HG03103 (cell line): Measurements from ENCODE around the gene SSRP1.
A peak's percentile ranks its signal among the peaks of the same experiment; 100 is the strongest.

Experiments used
- ATAC-seq: cut with Tn5 transposase; IDR thresholded peaks from one replicate; pipeline ENCODE4 v1.9.1; 2021; ENCODE audit warnings: low read depth; ENCODE audit not compliant: unreplicated experiment

The SSRP1 gene

DNA sequence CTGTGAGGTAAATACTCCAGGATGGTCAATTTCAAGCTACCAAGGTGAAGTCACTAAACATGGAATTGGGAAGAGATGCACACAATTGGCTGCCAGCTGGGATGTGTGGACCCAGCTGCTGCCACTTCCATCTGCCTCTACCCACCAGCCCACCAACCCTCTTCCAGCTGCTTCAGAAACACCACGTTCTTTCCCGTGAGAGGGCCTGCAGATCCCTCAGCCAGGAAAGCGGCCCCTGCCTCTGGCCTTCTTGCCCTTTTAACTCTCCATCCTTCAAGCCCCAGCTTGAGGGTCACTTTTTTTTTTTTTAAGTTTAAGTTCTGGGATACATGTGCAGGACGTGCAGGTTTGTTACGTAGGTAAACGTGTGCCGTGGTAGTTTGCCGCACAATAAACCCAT, 25.3 kb upstream of the SSRP1 start:
- no peak for ATAC-seq

DNA sequence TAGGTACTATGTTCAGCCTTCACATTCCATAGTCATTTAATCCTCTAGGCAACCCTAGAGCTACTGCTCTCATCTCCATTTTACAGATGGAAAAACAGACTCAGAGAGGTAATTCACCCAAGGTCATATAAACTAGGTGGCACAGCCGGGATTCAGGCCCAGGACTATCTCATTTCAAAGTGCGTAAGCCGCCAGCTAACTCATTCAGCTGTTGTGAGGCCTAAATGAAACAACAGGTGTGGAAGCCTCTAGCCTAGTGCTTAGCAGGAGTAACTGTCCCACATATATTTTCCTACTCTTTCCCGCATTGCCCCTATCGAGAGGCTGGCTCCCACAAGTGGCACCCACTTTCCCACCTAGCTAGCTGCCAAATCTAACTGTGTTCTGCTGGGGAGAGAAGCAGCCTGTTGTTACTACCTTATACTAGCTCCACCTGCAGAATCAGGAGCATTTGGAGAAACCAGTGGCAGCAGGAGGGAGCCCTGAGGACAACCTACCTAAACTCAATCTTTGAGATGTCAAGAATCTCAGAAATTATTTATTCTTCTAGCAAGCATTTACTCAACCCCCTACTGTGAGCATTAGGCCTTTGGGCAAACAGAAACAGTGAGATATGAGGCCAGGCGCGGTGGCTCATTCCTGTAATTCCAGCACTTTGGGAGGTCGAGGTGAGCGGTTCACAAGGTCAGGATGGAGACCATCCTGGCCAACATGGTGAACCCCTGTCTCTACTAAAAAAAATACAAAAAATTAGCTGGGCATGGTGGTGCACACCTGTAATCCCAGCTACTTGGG, 24.4 kb upstream of the SSRP1 start:
- no peak for ATAC-seq

DNA sequence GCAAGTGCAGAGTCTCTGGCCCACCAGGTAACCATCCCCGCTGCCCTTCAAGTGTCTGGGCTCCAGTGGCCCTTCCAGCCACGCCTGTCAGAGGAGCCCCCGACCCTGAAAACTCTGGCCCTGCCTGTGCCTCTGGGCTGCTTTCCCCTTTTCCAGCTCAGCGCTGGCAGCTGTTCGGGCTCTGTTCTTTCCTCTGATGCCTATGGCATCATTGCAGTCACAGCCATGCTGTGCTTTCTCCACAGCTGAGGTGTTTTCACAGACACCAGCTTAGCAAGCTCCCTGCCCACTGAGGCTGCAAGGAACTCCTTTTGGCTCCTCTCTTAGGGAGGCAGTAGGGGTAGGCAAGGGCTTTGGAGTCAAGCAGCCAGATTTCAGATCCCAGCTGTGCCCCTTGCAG, 23.7 kb upstream of the SSRP1 start:
- no peak for ATAC-seq

DNA sequence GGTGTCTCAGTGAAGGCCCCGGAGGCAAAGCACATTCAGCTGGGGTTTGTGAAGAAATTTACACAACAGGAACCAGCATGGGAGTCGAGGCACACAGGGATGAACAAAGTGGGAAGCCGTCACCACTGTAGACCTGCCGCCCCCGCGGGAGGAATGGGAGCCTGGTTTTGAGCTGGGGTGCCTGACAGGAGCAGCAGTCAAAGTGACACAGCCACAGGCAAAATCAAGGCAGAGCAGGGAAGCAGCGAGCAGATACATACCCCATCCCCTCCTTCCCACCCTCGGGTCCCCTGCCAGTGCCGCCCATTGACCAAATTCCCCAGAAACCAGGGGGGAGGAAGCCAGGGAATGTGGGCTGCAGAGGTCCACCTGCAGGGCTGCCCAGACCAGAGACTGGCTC, 23.3 kb upstream of the SSRP1 start:
- ATAC-seq, result no peak

DNA sequence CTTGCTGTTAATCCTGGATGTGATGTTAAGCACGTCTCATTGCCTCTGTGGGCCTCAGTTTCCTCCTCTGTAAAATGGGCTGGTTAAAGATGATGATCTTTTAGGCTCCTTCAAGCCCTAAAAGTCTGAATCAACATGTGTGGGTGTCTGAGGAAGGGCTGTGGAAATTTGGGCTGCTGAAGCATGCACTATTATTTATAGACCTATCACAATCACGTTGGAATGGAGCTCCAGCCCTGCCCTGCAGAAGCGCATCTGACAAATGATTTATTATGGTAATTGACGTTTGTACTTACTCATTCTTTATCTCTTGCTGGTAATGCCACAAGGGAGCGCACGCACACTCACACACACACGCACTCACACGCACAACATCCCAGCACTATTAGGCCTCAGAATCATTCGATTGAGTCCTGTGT, 22.9 kb upstream of the SSRP1 start:
- no peak for ATAC-seq

DNA sequence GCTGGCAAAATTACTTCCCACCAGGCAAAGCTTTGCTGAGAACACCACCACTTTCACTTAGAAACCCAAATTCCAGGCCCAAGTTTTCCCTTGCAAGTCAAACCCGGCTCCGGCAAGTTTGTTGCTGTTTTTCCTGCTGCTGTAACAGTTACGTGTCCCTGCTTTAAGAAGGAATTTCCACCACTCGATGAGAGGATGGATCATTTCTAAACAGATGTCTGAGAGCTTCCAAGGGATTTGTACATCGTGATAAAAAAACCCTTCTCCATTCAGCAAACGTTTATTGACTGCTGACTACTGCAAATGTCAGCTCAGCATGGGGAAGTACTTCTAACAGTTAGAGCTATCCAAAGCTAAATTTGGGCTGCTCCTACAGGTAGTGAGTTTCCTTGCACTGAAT, 22.2 kb upstream of the SSRP1 start:
- ATAC-seq, result no peak

DNA sequence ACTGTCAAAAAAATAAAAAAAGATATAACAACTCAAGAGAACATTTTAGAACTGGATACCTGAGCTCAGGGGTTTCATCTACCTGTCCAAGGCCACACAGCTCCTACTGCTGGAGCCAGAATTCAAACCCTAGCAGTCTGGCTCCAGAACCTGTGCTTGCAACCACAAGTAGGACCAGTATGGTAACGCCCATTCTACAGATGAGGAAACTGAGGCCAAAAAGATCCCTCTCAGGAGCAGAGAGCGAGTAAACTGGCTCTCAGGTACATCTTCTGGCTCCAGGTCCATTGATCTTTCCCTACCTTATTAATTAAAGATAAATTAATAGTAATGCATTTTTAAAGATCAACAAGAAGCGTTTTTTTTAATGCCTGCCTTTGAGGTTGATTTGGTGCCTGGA, 21.6 kb upstream of the SSRP1 start:
- no peak for ATAC-seq

DNA sequence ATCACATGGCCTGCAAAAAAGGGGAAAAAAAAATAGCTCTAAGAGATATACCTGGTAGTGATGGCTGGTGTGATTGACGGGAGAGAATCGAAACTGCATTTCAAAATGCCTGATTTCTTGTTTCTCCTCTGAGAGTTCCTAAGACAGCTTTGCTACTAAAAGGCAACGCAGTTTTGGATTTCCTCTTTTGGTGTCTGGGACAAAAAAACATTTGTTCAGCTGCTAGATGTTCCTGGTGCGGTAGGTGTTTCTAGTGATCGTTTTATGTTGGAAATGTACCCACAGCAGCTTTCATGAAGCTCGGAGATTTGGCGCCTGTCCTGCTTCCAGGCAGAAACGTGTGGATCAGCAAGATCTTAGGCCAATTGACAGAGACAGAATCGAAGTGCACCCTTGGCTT, 20.6 kb upstream of the SSRP1 start:
- ATAC-seq, result no peak

DNA sequence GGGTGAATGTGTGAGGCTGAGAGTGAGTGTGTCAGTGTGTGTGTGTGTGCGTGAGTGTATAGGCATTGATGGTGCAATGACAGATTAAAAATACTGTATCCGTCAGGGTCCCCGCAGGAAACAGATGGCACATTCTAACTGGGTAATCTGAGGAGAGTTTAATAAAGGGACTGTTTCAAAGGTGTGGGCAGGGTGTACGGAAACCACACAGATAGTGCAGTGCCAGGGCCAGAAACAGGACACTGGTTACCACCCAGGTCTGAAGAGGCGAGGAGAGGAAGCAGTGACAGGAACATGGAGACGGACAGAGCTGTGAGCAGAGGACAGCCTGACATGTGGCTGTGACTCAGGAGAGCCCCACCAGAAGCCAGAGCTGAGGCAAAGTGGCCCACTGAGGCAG, 19.0 kb upstream of the SSRP1 start:
- ATAC-seq, result no peak

DNA sequence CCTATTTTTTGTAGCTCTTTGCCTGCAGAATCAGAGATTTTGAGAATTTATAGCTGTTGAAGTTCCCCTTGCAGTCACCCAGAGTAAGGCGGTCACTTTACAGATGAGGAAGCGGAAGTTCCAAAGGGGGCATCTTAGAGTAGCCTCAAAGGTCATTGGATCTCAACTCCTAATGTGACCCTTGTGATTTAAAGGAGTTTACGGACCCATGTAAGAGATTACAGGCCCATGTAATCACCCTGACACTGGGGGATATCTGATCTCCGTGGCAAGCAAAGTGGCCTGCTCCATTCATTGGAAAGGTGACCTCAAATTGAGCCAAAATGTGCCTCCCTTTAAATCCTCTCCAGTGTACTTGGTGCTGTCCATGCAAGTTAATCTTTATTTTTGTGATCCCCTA, 18.2 kb upstream of the SSRP1 start:
- no peak for ATAC-seq

DNA sequence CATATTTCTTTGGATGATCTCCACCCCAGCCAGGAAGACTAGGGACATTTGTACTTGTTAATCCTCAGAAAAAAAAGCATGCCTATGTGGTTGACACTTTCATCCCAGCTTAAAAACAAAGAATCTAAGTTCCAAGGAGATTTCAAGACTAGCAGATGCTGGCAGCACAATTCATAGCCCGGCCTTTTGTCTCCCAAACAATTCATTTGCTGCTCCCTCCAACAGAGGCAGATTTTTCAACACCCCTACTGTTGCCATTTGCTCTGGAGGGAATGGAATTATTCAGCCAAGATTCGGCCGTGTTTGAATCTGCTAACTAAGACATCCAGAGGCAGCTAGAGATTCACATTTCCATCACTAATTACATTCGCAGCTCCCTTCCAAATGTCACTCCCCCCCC, 17.8 kb upstream of the SSRP1 start:
- no peak for ATAC-seq

DNA sequence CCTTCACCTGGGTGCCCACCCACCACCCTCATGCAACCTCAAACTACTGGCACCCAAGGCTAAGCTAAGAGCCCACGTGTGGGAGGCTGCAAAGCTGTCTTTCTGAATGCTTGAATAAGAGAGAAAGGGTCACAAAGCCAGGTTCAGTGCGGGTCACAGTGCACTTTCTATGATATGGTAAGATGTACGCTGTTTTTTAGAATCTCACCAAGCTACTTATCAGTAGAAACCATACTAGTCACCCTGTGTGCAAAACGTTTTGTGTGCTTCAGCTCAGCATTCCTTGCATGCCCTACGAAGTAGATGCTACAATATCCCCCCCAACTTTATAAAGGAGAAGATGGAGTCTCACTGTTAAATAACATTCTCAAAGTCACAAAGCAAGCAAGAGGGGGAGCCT, 17.3 kb upstream of the SSRP1 start:
- ATAC-seq, result no peak

DNA sequence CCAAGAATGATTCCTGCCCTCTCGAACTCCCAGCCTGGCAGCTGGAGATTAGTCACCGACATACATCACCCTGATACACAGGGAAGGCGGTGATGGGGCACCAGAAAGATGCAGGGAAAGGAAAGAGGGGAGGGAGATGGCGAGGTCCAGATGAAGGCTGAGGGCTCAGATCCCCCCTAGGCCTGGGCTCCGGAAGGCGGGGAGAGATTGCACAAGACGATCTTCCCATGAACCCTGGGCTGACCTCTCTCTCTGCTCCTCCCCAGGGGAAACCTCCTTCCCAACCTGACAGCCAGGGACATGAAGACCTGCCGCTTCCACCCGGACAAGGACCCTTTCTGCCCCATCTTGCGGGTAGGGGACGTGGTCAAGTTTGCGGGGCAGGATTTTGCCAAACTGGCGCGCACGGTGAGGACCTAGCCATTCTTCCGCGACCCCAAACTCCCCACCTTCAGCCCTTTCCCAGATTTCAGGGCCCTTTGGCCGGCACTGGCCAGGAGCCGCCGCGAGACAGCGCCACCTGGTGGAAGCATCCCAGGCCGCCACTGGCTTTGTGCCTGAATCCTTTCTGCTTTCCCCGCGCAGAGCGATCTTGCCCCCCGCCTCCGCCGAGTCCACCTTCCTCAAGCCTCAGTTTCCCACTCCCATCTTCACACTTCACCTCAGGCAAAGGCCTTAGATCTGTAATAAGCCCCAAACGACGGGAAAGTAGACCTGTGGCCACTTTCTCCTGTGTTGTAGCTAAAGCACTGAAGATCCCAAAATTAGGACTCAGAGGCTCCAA, 14.0 kb upstream of the SSRP1 start:
- ATAC-seq, result no peak

DNA sequence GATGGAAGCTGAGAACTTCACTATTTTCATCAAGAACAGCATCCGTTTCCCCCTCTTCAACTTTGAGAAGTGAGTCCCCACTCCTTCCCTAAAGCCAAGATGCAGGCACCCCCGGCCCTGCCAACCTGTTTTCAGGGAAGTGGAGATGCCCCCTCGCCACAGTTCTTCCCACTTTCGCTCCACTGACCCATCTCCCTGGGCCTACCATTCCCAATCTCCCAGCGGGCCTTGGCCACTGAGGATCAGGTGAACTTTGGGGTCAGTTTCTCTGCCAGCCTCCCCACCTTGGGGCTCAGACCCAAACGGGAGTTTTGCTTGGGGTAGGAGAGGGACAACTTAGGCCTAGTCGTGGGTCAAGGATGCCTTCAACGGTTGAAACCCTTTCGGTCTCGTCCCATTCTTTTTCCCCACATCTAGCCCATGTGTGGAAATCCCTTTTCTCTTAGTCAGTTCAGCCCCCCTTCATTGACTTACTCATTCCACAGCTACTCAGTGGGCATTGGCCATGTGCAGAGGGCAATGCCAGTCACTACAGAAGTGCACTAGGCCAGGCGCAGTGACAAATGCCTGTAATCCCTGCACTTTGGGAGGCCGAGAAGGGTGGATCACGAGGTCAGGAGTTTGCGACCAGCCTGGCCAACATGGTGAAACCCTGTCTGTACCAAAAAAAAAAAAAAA, 13.1 kb upstream of the SSRP1 start:
- ATAC-seq, result no peak

DNA sequence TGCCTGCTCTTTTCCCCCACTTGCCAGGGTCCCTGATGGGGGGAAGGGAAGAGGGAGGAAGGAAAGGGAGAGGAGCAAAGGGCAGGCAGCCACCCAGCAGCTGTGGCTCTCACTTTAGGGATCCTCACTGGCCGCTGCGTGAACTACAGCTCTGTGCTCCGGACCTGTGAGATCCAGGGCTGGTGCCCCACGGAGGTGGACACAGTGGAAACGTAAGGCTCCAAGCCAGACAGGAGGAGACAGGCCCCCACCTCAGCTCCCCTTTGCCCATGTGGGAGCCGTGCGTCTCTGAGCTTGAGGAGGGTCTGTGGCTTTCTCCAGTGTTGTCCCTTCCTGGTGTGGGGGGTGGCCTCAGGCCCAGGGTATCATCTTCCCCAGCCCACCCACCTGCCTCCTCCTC, 12.4 kb upstream of the SSRP1 start:
- no peak for ATAC-seq

DNA sequence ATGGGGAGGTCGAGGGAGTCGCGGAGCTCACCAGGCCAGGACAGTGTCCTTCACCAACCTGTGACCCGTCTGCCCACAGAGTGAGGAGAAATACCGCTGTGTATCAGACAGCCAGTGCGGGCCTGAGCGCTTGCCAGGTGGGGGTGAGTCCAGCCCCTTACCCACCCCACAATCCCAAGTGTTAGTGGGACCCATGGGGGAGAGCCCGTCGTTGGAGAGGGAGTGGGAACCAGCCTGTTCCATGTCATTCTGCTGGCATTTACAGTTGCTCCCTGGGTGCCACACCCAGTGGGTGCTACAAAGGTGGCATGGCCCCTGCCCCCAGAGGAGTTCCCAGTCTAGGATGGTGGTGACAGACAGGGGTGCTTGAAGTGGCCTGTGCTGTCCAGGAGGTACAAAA, 11.6 kb upstream of the SSRP1 start:
- no peak for ATAC-seq

DNA sequence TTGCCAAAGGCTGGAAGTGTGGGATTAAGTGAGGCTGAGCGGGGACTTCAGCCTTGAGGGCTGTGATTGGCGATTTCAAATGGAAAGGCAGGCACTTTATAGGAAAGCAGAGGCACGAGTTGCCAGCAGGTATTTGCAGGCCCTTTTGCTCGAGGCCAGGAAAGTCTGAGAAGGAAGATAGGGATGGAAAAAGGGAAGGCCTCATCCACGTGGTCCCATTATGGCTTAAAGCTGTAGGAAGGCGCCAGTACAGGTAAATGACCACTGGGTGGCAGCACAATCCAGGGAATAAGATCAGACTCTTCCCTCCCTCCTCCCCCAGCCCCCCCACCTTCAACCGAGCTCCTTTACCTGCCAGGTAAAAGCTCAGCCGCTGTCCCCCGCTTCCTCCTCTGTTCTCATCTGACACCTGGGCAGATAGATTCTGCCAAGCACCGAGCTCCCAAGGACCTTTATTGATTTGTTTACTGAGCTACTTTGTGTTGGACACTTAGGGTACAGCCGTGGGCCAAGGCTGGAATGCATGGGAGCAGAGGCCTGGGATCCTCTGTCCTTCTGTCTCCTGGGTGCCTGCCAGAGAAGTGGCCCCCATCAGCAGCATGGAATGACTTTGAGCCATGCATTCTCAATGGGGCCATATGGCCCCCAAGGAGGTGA, 10.0 kb upstream of the SSRP1 start:
- peak; percentile 59 for ATAC-seq

DNA sequence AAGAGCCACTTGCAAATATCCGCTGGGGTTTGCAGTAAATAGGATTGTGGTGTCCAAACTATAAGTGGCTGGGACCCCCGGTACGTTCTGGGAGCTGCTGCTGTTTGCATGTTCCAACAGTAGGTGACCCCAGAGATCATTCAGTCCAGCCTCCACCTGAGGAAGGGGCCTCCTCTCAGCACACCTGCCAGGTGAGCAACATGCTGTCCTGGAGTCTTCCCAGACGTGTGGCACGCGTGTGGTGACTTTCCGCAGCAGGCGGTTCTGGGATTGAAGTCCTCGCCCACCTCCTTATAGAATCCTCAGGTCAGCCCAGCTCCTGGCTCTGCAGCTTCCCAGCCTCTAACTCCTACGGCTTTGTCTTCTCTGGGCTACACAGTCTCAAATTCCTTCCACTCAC, 9.1 kb upstream of the SSRP1 start:
- ATAC-seq, result no peak

DNA sequence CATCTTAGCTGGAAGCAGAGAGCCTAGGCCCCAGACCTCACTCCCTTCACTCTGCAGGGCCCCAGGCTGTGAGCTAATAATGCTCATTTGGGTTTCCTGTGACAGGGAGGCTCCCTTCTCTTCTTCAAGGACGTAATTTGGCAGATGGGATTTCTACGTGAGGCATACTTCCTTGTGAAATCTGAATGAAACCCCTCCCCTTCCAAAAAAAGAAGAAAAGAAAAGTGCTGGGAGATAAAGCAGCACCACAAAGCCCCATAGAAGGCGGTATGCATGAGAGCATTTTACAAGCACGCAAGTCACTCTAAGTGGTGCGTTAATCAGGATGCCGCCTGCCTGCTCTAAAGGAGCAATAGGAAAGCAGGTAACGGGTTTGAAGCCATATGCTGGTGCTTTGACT, 8.1 kb upstream of the SSRP1 start:
- ATAC-seq, result no peak

DNA sequence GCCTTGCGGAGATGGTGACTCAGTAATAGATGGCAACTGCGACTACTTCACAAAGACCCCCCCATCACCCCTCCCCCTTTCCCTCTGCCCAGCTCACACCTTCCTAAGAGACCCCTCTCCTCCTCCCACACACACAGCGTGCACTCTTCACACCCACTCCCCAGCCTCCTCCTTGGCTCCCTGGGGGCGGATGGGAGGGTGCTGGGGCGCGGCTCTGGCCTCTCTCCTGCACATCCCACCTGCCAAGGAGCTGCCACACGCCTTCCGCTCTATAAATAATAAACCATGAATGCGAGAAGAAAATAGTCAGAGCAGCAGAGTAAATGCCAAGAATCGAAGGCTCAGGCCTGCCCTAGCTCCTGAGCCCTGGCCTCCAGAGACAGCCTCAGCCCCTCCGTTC, 7.0 kb upstream of the SSRP1 start:
- no peak for ATAC-seq

DNA sequence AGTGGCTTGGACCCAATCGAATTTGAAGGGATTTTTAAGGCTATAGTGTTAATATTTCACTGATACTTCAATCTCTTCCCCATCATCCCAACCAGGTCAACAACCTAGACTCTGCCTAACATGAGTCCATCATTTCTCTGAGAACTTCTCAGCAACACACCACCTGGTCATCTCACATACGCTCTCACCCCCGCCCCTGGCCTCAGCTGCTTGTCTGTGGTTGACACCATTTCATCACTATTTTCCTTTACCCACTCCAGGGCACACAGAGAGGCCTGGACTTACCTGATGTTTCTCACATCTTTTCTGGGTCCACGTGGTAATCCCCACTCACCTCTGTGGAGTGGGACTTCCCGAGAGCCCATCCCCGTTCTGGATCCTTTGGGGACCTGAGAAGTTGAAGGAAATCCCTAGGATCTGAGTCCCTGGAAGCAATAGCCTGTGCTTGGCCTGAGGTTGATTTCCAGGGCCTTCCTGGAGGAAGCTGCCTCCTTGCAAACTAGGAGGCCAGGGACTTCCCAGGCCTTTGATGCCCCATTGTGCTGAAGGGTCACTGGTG, 5.6 kb upstream of the SSRP1 start:
- ATAC-seq, result no peak
